GM12878 (cell line): Measurements from ENCODE around the gene PLAAT5. TPM values are rescaled to one million over a fixed set of nuclear protein-coding genes. Genes with fewer than 3 reads are reported as not detected.

Source experiments
- ATAC-seq: fragments of 200-7000 bp; cut with Tn5 transposase; 3 replicates; pipeline ENCODE4 v1.9.1; 2020; ENCODE audit warnings: mild to moderate bottlenecking, moderate library complexity
- BruUV-seq: library from RNA; stranded (reverse); fragments of 400-500 nt; replicated peaks from 2 replicates; lab custom pipeline; 2021; lab: Mats Ljungman, UMichigan
- CTCF ChIA-PET: fragments of 300-600 bp; sonication (Branson Sonifier 250); formaldehyde crosslinking; extraction: SDS; loops from one replicate; lab custom pipeline; 2021; ENCODE audit warnings: inconsistent platforms; lab: Yijun Ruan, JAX
- POLR2A ChIA-PET: fragments of 350-600 bp; formaldehyde crosslinking; extraction: SDS; loops from one replicate; lab custom pipeline; 2021; ENCODE audit warnings: inconsistent platforms; lab: Charles Lee
- RAD21 ChIA-PET: fragments of 300-600 bp; sonication (Branson Sonifier 250); formaldehyde crosslinking; loops from one replicate; lab custom pipeline; 2023; ENCODE audit warnings: antibody characterized with exemption; ENCODE audit not compliant: unreplicated experiment; lab: Charles Lee
- SMC1A ChIA-PET: fragments of 300-600 bp; sonication (Branson Sonifier 250); formaldehyde crosslinking; loops from one replicate; lab custom pipeline; 2023; ENCODE audit not compliant: unreplicated experiment, uncharacterized antibody; lab: Charles Lee
- DNase-seq: peaks from one replicate; pipeline ENCODE4 v3.0.0-alpha.2; 2011; ENCODE audit warnings: low read depth, low spot score
- FAIRE-seq: peaks from 3 replicates; lab custom pipeline; 2011; peaks lifted over from hg19 to GRCh38; lab: Jason Lieb, UNC
- H2AFZ ChIP-seq: 2 replicates; pipeline ENCODE4 v1.6.0; 2011; ENCODE audit warnings: low read depth, low read length, control low read depth; ENCODE audit not compliant: control insufficient read depth
- H3K27ac ChIP-seq: 2 replicates; pipeline ENCODE4 v1.5.1; 2011; ENCODE audit warnings: control low read depth; ENCODE audit not compliant: control insufficient read depth, insufficient read depth
- H3K27me3 ChIP-seq, 2 experiments: replicated peaks in 1 of 2; 2 replicates each; pipeline versions ENCODE4 v1.6.0 to v1.6.1; 2011; ENCODE audit warnings: low read length in 1 of 2; ENCODE audit not compliant: control insufficient read depth in 2 of 2, insufficient read depth in 2 of 2
- H3K36me3 ChIP-seq, 2 experiments: 2 replicates each; pipeline ENCODE4 v1.5.1; 2011; ENCODE audit warnings: low read length in 1 of 2; ENCODE audit not compliant: control insufficient read depth in 2 of 2, insufficient read depth in 2 of 2
- H3K4me1 ChIP-seq: 2 replicates; pipeline ENCODE4 v1.6.1; 2011; ENCODE audit warnings: mild to moderate bottlenecking, low read length, moderate library complexity, mixed read lengths; ENCODE audit not compliant: control insufficient read depth, insufficient read depth
- H3K4me2 ChIP-seq: 2 replicates; pipeline ENCODE4 v1.6.0; 2011; ENCODE audit warnings: control low read depth; ENCODE audit not compliant: control insufficient read depth, insufficient read depth
- H3K4me3 ChIP-seq: fragments of 200-600 bp; sonication (generic); 2 replicates; pipeline ENCODE4 v1.5.1; 2016
- H3K79me2 ChIP-seq: 2 replicates; pipeline ENCODE4 v1.6.0; 2011; ENCODE audit warnings: low read length; ENCODE audit not compliant: control insufficient read depth, insufficient read depth
- H3K9ac ChIP-seq: 2 replicates; pipeline ENCODE4 v1.8.0; 2011; ENCODE audit warnings: low read length, control low read depth, mixed read lengths; ENCODE audit not compliant: control insufficient read depth, insufficient read depth
- H3K9me3 ChIP-seq: replicated peaks from 3 replicates; pipeline ENCODE4 v1.5.1; 2011; ENCODE audit warnings: mild to moderate bottlenecking, low read length; ENCODE audit not compliant: control insufficient read depth, insufficient read depth
- H4K20me1 ChIP-seq: 2 replicates; pipeline ENCODE4 v1.6.0; 2011; ENCODE audit not compliant: control insufficient read depth, insufficient read depth
- BMI1 ChIP-seq: fragments of 450-650 bp; IDR thresholded peaks from 2 replicates; pipeline ENCODE4 v1.6.1; 2016; ENCODE audit warnings: mild to moderate bottlenecking, moderate library complexity, borderline replicate concordance
- CHD1 ChIP-seq: IDR thresholded peaks from 2 replicates; pipeline ENCODE4 v1.6.1; 2012; ENCODE audit warnings: low read depth, low read length, improper control_type of control experiment
- CHD4 ChIP-seq: fragments of 200-600 bp; sonication (generic); IDR thresholded peaks from 2 replicates; pipeline ENCODE4 v1.6.1; 2016; ENCODE audit warnings: mild to moderate bottlenecking
- EED ChIP-seq: sonication (generic); IDR thresholded peaks from 2 replicates; pipeline ENCODE4 v1.6.1; 2016; ENCODE audit warnings: antibody characterized with exemption, low read depth
- EZH2 ChIP-seq: IDR thresholded peaks from 2 replicates; pipeline ENCODE4 v1.6.1; 2012; ENCODE audit warnings: low read depth, mild to moderate bottlenecking, control low read depth, inconsistent platforms, low read length, borderline replicate concordance; ENCODE audit not compliant: control insufficient read depth
- JUNB ChIP-seq: IDR thresholded peaks from 2 replicates; pipeline ENCODE4 v1.6.1; 2016; ENCODE audit warnings: antibody characterized with exemption, mild to moderate bottlenecking
- MEF2B ChIP-seq: fragments of 450-650 bp; IDR thresholded peaks from 2 replicates; pipeline ENCODE4 v1.6.1; 2018; ENCODE audit warnings: mild to moderate bottlenecking, moderate library complexity; ENCODE audit not compliant: partially characterized antibody, poor library complexity, severe bottlenecking
- MTA3 ChIP-seq: IDR thresholded peaks from 2 replicates; pipeline ENCODE4 v1.6.1; 2012; ENCODE audit warnings: low read length, inconsistent platforms, borderline replicate concordance
- SPI1 ChIP-seq: IDR thresholded peaks from 2 replicates; pipeline ENCODE4 v1.6.1; 2011; ENCODE audit warnings: low read depth, mild to moderate bottlenecking, low read length, moderate library complexity, borderline replicate concordance; ENCODE audit not compliant: insufficient read depth
- SREBF2 ChIP-seq: IDR thresholded peaks from 2 replicates; pipeline ENCODE4 v1.6.1; 2012; ENCODE audit warnings: mild to moderate bottlenecking, low read length
- SRF ChIP-seq, 2 experiments: IDR thresholded peaks; 2 replicates each; pipeline ENCODE4 v1.6.1; 2011; ENCODE audit warnings: low read depth in 2 of 2, low read length in 2 of 2, mild to moderate bottlenecking in 1 of 2, moderate library complexity in 1 of 2
- TAF1 ChIP-seq: IDR thresholded peaks from 2 replicates; pipeline ENCODE4 v1.6.1; 2011; ENCODE audit warnings: mild to moderate bottlenecking, low read depth, low read length, borderline replicate concordance
- TARDBP ChIP-seq: IDR thresholded peaks from 2 replicates; pipeline ENCODE4 v1.6.1; 2016; ENCODE audit warnings: borderline replicate concordance
- TCF3 ChIP-seq: IDR thresholded peaks from 2 replicates; pipeline ENCODE4 v1.6.1; 2012; ENCODE audit warnings: low read depth, mild to moderate bottlenecking, low read length, borderline replicate concordance; ENCODE audit not compliant: insufficient read depth
- WGBS: methylation state at CpG from one replicate; pipeline ENCODE4 v1.1.6; 2016; ENCODE audit warnings: low lambda C conversion rate; ENCODE audit not compliant: insufficient replicate concordance, insufficient coverage; ENCODE audit errors: missing lambda C conversion rate; 5-methylcytosine and 5-hydroxymethylcytosine counted together
- in situ Hi-C: fragments of 300-500 bp; cut with MboI; formaldehyde crosslinking; loops from 9 replicates; pipeline ENCODE4 v1.14.3; 2018; ENCODE audit warnings: mixed read lengths
- intact Hi-C: fragments of 100-400 bp; cut with micrococcal nuclease; formaldehyde crosslinking; loops from one replicate; pipeline ENCODE4 v1.14.2; 2022; ENCODE audit not compliant: unreplicated experiment
- polyA plus RNA-seq, 11 experiments: library from polyadenylated mRNA; depleted of rRNA in 4 of 11; unstranded in 6 of 11; stranded (reverse) in 5 of 11; fragments of >200 nt; fragmentation: Nextera tagmentation in 4 of 11; fragmentation: Illumina TruSeq in 1 of 11; extraction: Ambion mirVana in 4 of 11; extraction: Trizol in 1 of 11; gene quantifications; 1 replicate in 1 of 11; 2 replicates in 10 of 11; pipeline versions ENCODE4 v1.2.1 to v1.2.3, GENCODE V29; 2011 to 2016; ENCODE audit warnings: inconsistent platforms in 2 of 11, missing spikeins in 2 of 11, low read depth in 1 of 11
- total RNA-seq, 4 experiments: library from RNA; depleted of rRNA in 3 of 4; stranded (reverse); fragments of >200 nt in 3 of 4; fragmentation: Illumina TruSeq in 1 of 4; extraction: Trizol in 1 of 4; gene quantifications; 2 replicates each; pipeline versions ENCODE4 v1.2.1 to v1.2.3, GENCODE V29; 2013 to 2021
- TF ChIP-seq, protein P1 (sequence below): fragments of 450-650 bp; formaldehyde crosslinking; IDR thresholded peaks from 2 replicates; pipeline ENCODE4 v1.5.0; 2022; ENCODE audit warnings: mild to moderate bottlenecking, missing genetic modification characterization
- TF ChIP-seq, protein P2 (sequence below): IDR thresholded peaks from 2 replicates; pipeline ENCODE4 v1.6.1; 2012; ENCODE audit warnings: low read depth, low read length, improper control_type of control experiment

The PLAAT5 gene
- total and polyA plus RNA-seq, 10 of the 15 experiments (the other 5 are each of a cell fraction or from before 2014, with no cell fraction given): not detected

DNA sequence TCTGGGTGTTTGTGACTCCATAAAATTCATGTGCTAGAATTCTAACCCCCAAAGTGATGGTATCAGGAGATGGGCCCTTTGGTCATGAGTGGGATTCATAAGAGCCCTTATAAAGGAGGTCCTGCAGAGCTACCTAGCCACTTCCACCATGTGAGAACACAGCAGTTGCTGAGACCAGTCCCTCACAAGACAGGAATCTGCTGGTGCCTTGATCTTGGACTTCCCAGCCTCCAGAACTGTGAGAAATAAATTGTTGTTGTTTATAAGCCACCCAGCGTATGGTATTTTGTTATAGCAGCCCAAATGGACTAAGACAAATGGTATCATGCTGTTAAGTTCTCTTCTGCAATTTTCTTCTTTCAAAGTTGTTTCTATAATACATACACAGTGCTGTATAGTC, 1.5 kb upstream of the PLAAT5 start:
- H3K9me3 ChIP-seq: no peaks in the 10 kb centered on the region; the same call in 2 of the 3 replicates
- H3K79me2 ChIP-seq: no peaks in the 10 kb centered on the region
- CTCF ChIA-PET: interaction anchor here (1.0 to 6.0 kb wide), 3 partner anchors 13 to 246 kb away, joined by 3 to 25 read pairs (median 4); no protein-coding TSS in a partner anchor
- H3K27ac ChIP-seq: no peak overlapping the region
- no peak for FAIRE-seq
- intact Hi-C loops: no loop called here
- H3K9ac ChIP-seq: no peak overlapping the region
- no peaks in the 10 kb centered on the region for H3K36me3 ChIP-seq
- H3K27me3 ChIP-seq: peaks cover 3 to 8% of the 10 kb centered on the region in 2 experiments; a peak in 3 of 4 replicates
- SMC1A ChIA-PET: interaction anchor here (0.6 to 1.0 kb wide), 2 partner anchors 13 to 1198 kb away, joined by 3 to 6 read pairs; no protein-coding TSS in a partner anchor
- POLR2A ChIA-PET: no interaction called here
- in situ Hi-C loops: no loop called here
- no peaks in the 10 kb centered on the region for H3K4me1 ChIP-seq
- DNase-seq: no peak
- H3K4me2 ChIP-seq: no peak overlapping the region
- no peak overlapping the region for H3K4me3 ChIP-seq
- no peaks in the 10 kb centered on the region for H4K20me1 ChIP-seq
- TF ChIP-seq SRF (IDR thresholded peaks at IDR 0.05; ENCODE audit: low read depth in 2 of 2, low read length in 2 of 2): no peak
- TF ChIP-seq MTA3: no peak
- TF ChIP-seq TCF3: no peak
- no peak for TF ChIP-seq SPI1
- TF ChIP-seq SREBF2: no peak
- no peak for TF ChIP-seq TARDBP
- no peak for TF ChIP-seq TAF1
- no peak for TF ChIP-seq MEF2B
- TF ChIP-seq CHD4: no peak
- TF ChIP-seq EED: no peak
- TF ChIP-seq, protein P1, sequence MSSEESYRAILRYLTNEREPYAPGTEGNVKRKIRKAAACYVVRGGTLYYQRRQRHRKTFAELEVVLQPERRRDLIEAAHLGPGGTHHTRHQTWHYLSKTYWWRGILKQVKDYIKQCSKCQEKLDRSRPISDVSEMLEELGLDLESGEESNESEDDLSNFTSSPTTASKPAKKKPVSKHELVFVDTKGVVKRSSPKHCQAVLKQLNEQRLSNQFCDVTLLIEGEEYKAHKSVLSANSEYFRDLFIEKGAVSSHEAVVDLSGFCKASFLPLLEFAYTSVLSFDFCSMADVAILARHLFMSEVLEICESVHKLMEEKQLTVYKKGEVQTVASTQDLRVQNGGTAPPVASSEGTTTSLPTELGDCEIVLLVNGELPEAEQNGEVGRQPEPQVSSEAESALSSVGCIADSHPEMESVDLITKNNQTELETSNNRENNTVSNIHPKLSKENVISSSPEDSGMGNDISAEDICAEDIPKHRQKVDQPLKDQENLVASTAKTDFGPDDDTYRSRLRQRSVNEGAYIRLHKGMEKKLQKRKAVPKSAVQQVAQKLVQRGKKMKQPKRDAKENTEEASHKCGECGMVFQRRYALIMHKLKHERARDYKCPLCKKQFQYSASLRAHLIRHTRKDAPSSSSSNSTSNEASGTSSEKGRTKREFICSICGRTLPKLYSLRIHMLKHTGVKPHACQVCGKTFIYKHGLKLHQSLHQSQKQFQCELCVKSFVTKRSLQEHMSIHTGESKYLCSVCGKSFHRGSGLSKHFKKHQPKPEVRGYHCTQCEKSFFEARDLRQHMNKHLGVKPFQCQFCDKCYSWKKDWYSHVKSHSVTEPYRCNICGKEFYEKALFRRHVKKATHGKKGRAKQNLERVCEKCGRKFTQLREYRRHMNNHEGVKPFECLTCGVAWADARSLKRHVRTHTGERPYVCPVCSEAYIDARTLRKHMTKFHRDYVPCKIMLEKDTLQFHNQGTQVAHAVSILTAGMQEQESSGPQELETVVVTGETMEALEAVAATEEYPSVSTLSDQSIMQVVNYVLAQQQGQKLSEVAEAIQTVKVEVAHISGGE (CRISPR knock-in tag): no peak
- TF ChIP-seq BMI1: no peak
- no peak for TF ChIP-seq JUNB
- TF ChIP-seq EZH2: no peak
- TF ChIP-seq, protein P2, sequence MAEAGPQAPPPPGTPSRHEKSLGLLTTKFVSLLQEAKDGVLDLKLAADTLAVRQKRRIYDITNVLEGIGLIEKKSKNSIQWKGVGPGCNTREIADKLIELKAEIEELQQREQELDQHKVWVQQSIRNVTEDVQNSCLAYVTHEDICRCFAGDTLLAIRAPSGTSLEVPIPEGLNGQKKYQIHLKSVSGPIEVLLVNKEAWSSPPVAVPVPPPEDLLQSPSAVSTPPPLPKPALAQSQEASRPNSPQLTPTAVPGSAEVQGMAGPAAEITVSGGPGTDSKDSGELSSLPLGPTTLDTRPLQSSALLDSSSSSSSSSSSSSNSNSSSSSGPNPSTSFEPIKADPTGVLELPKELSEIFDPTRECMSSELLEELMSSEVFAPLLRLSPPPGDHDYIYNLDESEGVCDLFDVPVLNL: no peak
- no peak for TF ChIP-seq CHD1
- WGBS: 0% methylated on average over 1 of the region's 1 CpG
- H2AFZ ChIP-seq: no peak overlapping the region
- no peak for ATAC-seq
- no TSS peak for BruUV-seq
- RAD21 ChIA-PET: no interaction called here
